ENCODE measurements around the gene LCE6A.

LCE6A gene

DNA sequence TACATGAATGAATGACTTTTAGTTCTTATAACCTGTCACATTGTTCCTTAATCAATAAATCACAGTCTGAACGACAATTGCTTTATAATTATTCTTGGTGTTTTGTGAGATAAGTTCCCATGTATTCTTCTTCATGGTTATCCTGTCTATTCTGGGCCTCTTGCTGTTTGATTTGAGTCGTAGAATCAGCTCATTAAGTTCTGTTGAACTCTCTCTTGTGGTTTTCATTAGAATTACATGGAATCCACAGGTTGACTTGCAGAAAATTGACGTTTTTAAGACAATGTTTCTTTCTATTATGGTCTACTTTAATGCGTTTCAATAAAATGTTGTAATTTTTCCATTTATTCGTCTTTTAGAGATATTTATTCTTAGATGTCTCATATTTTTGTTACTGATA lies 19.4 kb upstream of the LCE6A start:
- H3K4me2 ChIP-seq (ENCODE audit: low read length): no peak overlapping the region
- H2AFZ ChIP-seq (ENCODE audit: low read depth, low read length): no peak overlapping the region
- TF ChIP-seq EZH2phosphoT487 (IDR thresholded peaks at IDR 0.05; ENCODE audit: low read depth): no peak
- TF ChIP-seq, protein P1, sequence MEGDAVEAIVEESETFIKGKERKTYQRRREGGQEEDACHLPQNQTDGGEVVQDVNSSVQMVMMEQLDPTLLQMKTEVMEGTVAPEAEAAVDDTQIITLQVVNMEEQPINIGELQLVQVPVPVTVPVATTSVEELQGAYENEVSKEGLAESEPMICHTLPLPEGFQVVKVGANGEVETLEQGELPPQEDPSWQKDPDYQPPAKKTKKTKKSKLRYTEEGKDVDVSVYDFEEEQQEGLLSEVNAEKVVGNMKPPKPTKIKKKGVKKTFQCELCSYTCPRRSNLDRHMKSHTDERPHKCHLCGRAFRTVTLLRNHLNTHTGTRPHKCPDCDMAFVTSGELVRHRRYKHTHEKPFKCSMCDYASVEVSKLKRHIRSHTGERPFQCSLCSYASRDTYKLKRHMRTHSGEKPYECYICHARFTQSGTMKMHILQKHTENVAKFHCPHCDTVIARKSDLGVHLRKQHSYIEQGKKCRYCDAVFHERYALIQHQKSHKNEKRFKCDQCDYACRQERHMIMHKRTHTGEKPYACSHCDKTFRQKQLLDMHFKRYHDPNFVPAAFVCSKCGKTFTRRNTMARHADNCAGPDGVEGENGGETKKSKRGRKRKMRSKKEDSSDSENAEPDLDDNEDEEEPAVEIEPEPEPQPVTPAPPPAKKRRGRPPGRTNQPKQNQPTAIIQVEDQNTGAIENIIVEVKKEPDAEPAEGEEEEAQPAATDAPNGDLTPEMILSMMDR (IDR thresholded peaks at IDR 0.05; ENCODE audit: low read depth, low read length): no peak
- H3K9me3 ChIP-seq (ENCODE audit: insufficient read depth, low read length): no peaks in the 10 kb centered on the region
- no peaks in the 10 kb centered on the region for H3K79me2 ChIP-seq (ENCODE audit: low read length)
- no peak overlapping the region for H3K4me3 ChIP-seq (ENCODE audit: low read length)
- no peaks in the 10 kb centered on the region for H3K36me3 ChIP-seq (replicated peaks; ENCODE audit: low read depth, low read length)
- H3K27ac ChIP-seq (ENCODE audit: low read length): no peak overlapping the region
- H3K4me1 ChIP-seq (ENCODE audit: low read length): peaks cover 7% of the 10 kb centered on the region
- no peak overlapping the region for H3K9ac ChIP-seq (ENCODE audit: low read length)
- peaks cover 51% of the 10 kb centered on the region for H3K27me3 ChIP-seq (ENCODE audit: low read depth, low read length)
- no peaks in the 10 kb centered on the region for H4K20me1 ChIP-seq (ENCODE audit: insufficient read depth, low read length)

DNA sequence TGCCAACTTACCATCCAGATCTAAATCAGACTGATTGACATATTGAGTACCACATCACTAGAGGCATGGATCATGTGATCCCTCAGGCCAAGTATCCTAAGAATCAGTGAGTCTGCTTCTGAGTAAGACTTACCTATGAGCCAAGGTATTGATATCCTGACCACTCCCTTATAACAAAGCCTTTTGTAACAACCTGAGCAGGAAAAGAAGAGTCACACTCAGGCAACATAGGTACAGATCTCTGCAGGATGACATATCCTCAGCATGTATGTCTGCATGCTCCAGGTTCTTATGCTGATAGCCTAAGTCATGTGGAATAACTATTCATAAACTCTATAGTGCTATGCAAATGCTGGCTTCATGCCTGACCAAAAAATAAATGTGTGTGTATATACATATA lies 17.7 kb upstream of the LCE6A start:
- Histone ChIP-seq H3K4me2 (ENCODE audit: low read length) (no peak overlapping the region), H3K4me1 (ENCODE audit: low read length) (peaks cover 7% of the 10 kb centered on the region), H3K4me3 (ENCODE audit: low read length) (no peak overlapping the region), H3K9me3 (ENCODE audit: insufficient read depth, low read length) (no peaks in the 10 kb centered on the region), H4K20me1 (ENCODE audit: insufficient read depth, low read length) (no peaks in the 10 kb centered on the region), H3K79me2 (ENCODE audit: low read length) (no peaks in the 10 kb centered on the region), H3K36me3 (replicated peaks; ENCODE audit: low read depth, low read length) (no peaks in the 10 kb centered on the region), H3K9ac (ENCODE audit: low read length) (no peak overlapping the region), H3K27ac (ENCODE audit: low read length) (no peak overlapping the region), H3K27me3 (ENCODE audit: low read depth, low read length) (peaks cover 55% of the 10 kb centered on the region), H2AFZ (ENCODE audit: low read depth, low read length) (no peak overlapping the region)
- TF ChIP-seq, protein P1 (IDR thresholded peaks at IDR 0.05; ENCODE audit: low read depth, low read length): no peak
- no peak for TF ChIP-seq EZH2phosphoT487 (IDR thresholded peaks at IDR 0.05; ENCODE audit: low read depth)

DNA sequence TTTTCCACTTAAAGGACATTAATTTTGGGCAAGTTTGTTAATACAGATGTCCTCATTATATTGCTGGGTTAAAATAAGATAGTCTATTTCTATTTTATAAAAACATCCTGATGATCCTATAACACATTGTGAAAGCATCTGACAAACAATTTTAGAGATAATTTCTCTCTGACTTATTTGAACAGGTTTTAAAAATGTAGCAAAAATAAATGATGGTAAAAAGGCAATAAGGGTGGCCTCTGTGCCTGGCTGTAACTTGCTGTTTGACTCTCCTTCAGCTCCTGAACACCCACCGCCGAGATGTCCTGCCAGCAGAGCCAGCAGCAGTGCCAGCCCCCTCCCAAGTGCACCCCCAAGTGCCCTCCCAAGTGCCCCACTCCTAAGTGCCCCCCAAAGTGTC lies 15.5 kb upstream of the LCE6A start, which contains the start of gene LCE1A:
TSS of gene LCE1A (plus strand) at position 301 of the 400 bp plus-strand sequence. CDS start at position 301, 0 bp downstream.
- peaks cover 55% of the 10 kb centered on the region for H3K27me3 ChIP-seq (ENCODE audit: low read depth, low read length)

DNA sequence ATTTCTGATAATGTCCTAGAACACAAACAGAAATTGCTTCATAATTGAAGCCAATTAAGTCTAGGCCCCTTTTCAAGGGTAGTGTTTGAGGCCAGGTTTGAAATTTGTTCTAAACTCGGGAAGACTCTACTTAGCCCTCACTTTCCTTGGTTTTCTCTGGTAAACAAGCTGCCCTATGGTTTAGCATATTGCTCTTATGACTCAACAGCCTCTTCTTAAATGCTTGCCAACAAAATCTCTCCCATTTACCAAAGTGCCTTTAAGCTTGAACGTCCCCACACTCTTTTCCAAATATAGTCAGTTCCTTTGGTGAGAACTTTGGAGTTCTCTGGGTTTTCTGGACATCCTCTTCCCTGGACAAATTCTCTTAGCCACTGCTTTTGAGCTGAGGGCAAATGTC lies 5.8 kb upstream of the LCE6A start:
- no peak overlapping the region for H3K9ac ChIP-seq (ENCODE audit: low read length)
- H3K36me3 ChIP-seq (replicated peaks; ENCODE audit: low read depth, low read length): no peaks in the 10 kb centered on the region
- no peak for TF ChIP-seq EZH2phosphoT487 (IDR thresholded peaks at IDR 0.05; ENCODE audit: low read depth)
- TF ChIP-seq, protein P1 (IDR thresholded peaks at IDR 0.05; ENCODE audit: low read depth, low read length): no peak
- H3K27me3 ChIP-seq (ENCODE audit: low read depth, low read length): peaks cover 15% of the 10 kb centered on the region
- H3K4me2 ChIP-seq (ENCODE audit: low read length): no peak overlapping the region
- H4K20me1 ChIP-seq (ENCODE audit: insufficient read depth, low read length): no peaks in the 10 kb centered on the region
- no peak overlapping the region for H2AFZ ChIP-seq (ENCODE audit: low read depth, low read length)
- H3K79me2 ChIP-seq (ENCODE audit: low read length): no peaks in the 10 kb centered on the region
- H3K9me3 ChIP-seq (ENCODE audit: insufficient read depth, low read length): no peaks in the 10 kb centered on the region
- H3K4me1 ChIP-seq (ENCODE audit: low read length): no peaks in the 10 kb centered on the region
- H3K4me3 ChIP-seq (ENCODE audit: low read length): no peak overlapping the region
- H3K27ac ChIP-seq (ENCODE audit: low read length): no peak overlapping the region

More for the DNA sequence above, 15.5 kb upstream of the LCE6A start, which contains the start of gene LCE1A:
- no peak within 1 kb of the TSS for H2AFZ ChIP-seq (ENCODE audit: low read depth, low read length)
- no peaks in the 10 kb centered on the region for H3K36me3 ChIP-seq (replicated peaks; ENCODE audit: low read depth, low read length)
- H3K79me2 ChIP-seq (ENCODE audit: low read length): no peaks in the 10 kb centered on the region
- H3K9me3 ChIP-seq (ENCODE audit: insufficient read depth, low read length): no peaks in the 10 kb centered on the region
- no peak within 1 kb of the TSS for H3K27ac ChIP-seq (ENCODE audit: low read length)
- no peak within 1 kb of the TSS for H3K4me2 ChIP-seq (ENCODE audit: low read length)
- TF ChIP-seq, protein P1 (IDR thresholded peaks at IDR 0.05; ENCODE audit: low read depth, low read length): no peak
- no peak for TF ChIP-seq EZH2phosphoT487 (IDR thresholded peaks at IDR 0.05; ENCODE audit: low read depth)
- H4K20me1 ChIP-seq (ENCODE audit: insufficient read depth, low read length): no peaks in the 10 kb centered on the region
- H3K4me1 ChIP-seq (ENCODE audit: low read length): no peaks in the 10 kb centered on the region
- no peak within 1 kb of the TSS for H3K9ac ChIP-seq (ENCODE audit: low read length)
- H3K4me3 ChIP-seq (ENCODE audit: low read length): no peak within 1 kb of the TSS
